ENCODE results near the gene SF3B3. TPM values are rescaled to one million over a fixed set of nuclear protein-coding genes. Genes with fewer than 3 reads are reported as not detected.
A peak's percentile ranks its signal among the peaks of the same experiment; 100 is the strongest.

Gene SF3B3
- total and polyA plus RNA-seq, 2 donors (not counting 1 experiment from before 2014, with no cell fraction given), result 67.1 to 266 TPM

- peaks cover 6 to 53% of the 10 kb centered on the region in 2 experiments for H3K36me3 ChIP-seq (replicated peaks in 1 of 2; ENCODE audit: control extremely low read depth in 1 of 2, control insufficient read depth in 1 of 2, extremely low read depth in 1 of 2, insufficient read depth in 2 of 2, low read length in 1 of 2)
- no peaks in the 10 kb centered on the region for H3K9me3 Mint-ChIP-seq (ENCODE audit: insufficient read depth)
- peaks cover 9% of the 10 kb centered on the region for H3K4me1 Mint-ChIP-seq
- H4K20me1 ChIP-seq (ENCODE audit: control insufficient read depth, insufficient read depth, low read length, poor library complexity, severe bottlenecking), result peaks cover 12% of the 10 kb centered on the region
- DNase-seq (no peak), ATAC-seq (ENCODE audit: low read depth) (no peak)
- H2AFZ ChIP-seq (ENCODE audit: insufficient read depth, low read depth, low read length, poor library complexity, severe bottlenecking), result no peak overlapping the region
- peaks cover 0 to 5% of the 10 kb centered on the region in 2 donors for H3K4me1 ChIP-seq (ENCODE audit: control insufficient read depth in 2 of 2, insufficient read depth in 2 of 2, low read length in 2 of 2)
- no peak overlapping the region for H3K4me3 Mint-ChIP-seq
- no peak overlapping the region for H3K27ac ChIP-seq (ENCODE audit: low read length in 2 of 2)
- H3K27me3 ChIP-seq (replicated peaks in 1 of 4; ENCODE audit: control extremely low read depth in 1 of 4, control insufficient read depth in 3 of 4, insufficient read depth in 4 of 4, low read length in 3 of 4), result no peaks in the 10 kb centered on the region
- H3K79me2 ChIP-seq (ENCODE audit: control insufficient read depth, insufficient read depth, low read length), result no peaks in the 10 kb centered on the region
- H3K9me3 ChIP-seq (ENCODE audit: control extremely low read depth in 1 of 3, control insufficient read depth in 2 of 3, insufficient read depth in 1 of 3, low read length in 2 of 3), result no peaks in the 10 kb centered on the region
- TF ChIP-seq EZH2 (IDR thresholded peaks at IDR 0.05; ENCODE audit: borderline replicate concordance, insufficient read depth, low read depth, low read length, poor library complexity, severe bottlenecking) (no peak), CTCF (IDR thresholded peaks at IDR 0.05) (no peak)
- CTCF ChIA-PET, result no interaction called here
- WGBS (ENCODE audit: insufficient coverage), result 97% methylated on average over 4 of the region's 5 CpGs
- intact Hi-C loops (cut with micrococcal nuclease), result no loop called here
- peak overlapping the region; percentile 50 for H3K27ac Mint-ChIP-seq
- H3K9ac ChIP-seq (ENCODE audit: low read length), result no peak overlapping the region
- H3K4me2 ChIP-seq (replicated peaks; ENCODE audit: low read depth, low read length, poor library complexity, severe bottlenecking), result no peak overlapping the region
- H3K4me3 ChIP-seq (ENCODE audit: control extremely low read depth in 1 of 5, extremely low read depth in 1 of 5, insufficient read depth in 1 of 5, low read depth in 2 of 5, low read length in 4 of 5), result no peak overlapping the region
- no peaks in the 10 kb centered on the region for H3K27me3 Mint-ChIP-seq
- POLR2A ChIA-PET, result no interaction called here
Measured at GRCh38 chr16:70573451-70574121, 50.0 kb downstream of the SF3B3 start.

- Histone ChIP-seq H2AFZ (ENCODE audit: insufficient read depth, low read depth, low read length, poor library complexity, severe bottlenecking) (no peak overlapping the region), H3K4me1 (ENCODE audit: control insufficient read depth in 2 of 2, insufficient read depth in 2 of 2, low read length in 2 of 2) (peaks cover 0 to 5% of the 10 kb centered on the region in 2 donors), H3K4me2 (replicated peaks; ENCODE audit: low read depth, low read length, poor library complexity, severe bottlenecking) (no peak overlapping the region), H3K36me3 (replicated peaks in 1 of 2; ENCODE audit: control extremely low read depth in 1 of 2, control insufficient read depth in 1 of 2, extremely low read depth in 1 of 2, insufficient read depth in 2 of 2, low read length in 1 of 2) (peaks cover 6 to 43% of the 10 kb centered on the region in 2 experiments), H3K79me2 (ENCODE audit: control insufficient read depth, insufficient read depth, low read length) (no peaks in the 10 kb centered on the region), H3K9ac (ENCODE audit: low read length) (no peak overlapping the region), H3K9me3 (ENCODE audit: control extremely low read depth in 1 of 3, control insufficient read depth in 2 of 3, insufficient read depth in 1 of 3, low read length in 2 of 3) (no peaks in the 10 kb centered on the region), H3K27ac (ENCODE audit: low read length in 2 of 2) (no peak overlapping the region), H3K27me3 (replicated peaks in 1 of 4; ENCODE audit: control extremely low read depth in 1 of 4, control insufficient read depth in 3 of 4, insufficient read depth in 4 of 4, low read length in 3 of 4) (no peaks in the 10 kb centered on the region), H3K4me3 (ENCODE audit: control extremely low read depth in 1 of 5, extremely low read depth in 1 of 5, insufficient read depth in 1 of 5, low read depth in 2 of 5, low read length in 4 of 5) (no peak overlapping the region), H4K20me1 (ENCODE audit: control insufficient read depth, insufficient read depth, low read length, poor library complexity, severe bottlenecking) (peaks cover 12% of the 10 kb centered on the region)
- DNase-seq (no peak), ATAC-seq (ENCODE audit: low read depth) (no peak)
- Mint-ChIP-seq H3K9me3 (ENCODE audit: insufficient read depth) (no peaks in the 10 kb centered on the region), H3K4me1 (peaks cover 9% of the 10 kb centered on the region), H3K4me3 (no peak overlapping the region), H3K27ac (no peak overlapping the region), H3K27me3 (no peaks in the 10 kb centered on the region)
- POLR2A ChIA-PET, result no interaction called here
- TF ChIP-seq EZH2 (IDR thresholded peaks at IDR 0.05; ENCODE audit: borderline replicate concordance, insufficient read depth, low read depth, low read length, poor library complexity, severe bottlenecking) (no peak), CTCF (IDR thresholded peaks at IDR 0.05) (no peak)
- CTCF ChIA-PET, result no interaction called here
- 83% methylated on average over 5 of the region's 8 CpGs for whole genome bisulfite sequencing (ENCODE audit: insufficient coverage)
- intact Hi-C loops (cut with micrococcal nuclease), result no loop called here
Measured at GRCh38 chr16:70574595-70575271, 51.1 kb downstream of the SF3B3 start.
